HG03135 (cell line): Measurements from ENCODE around the gene ERP27.

Experiments
- ATAC-seq: cut with Tn5 transposase; IDR thresholded peaks from one replicate; pipeline ENCODE4 v1.9.1; 2021; ENCODE audit warnings: mild to moderate bottlenecking, moderate library complexity; ENCODE audit not compliant: unreplicated experiment

ERP27 gene

GRCh38 chr12:14959916-14960496, 21.7 kb upstream of the ERP27 start:
- ATAC-seq = no peak

- ATAC-seq = no peak
Observed at GRCh38 chr12:14959463-14959862, 21.1 kb upstream of the ERP27 start.

- ATAC-seq = no peak
Observed at GRCh38 chr12:14959126-14959440, 20.7 kb upstream of the ERP27 start.

GRCh38 chr12:14958361-14959125, 20.2 kb upstream of the ERP27 start:
- ATAC-seq = no peak

GRCh38 chr12:14957551-14958168, 19.3 kb upstream of the ERP27 start:
- no peak for ATAC-seq

- ATAC-seq = no peak
Observed at GRCh38 chr12:14956905-14957304, 18.6 kb upstream of the ERP27 start.

GRCh38 chr12:14956024-14956891, 17.9 kb upstream of the ERP27 start:
- ATAC-seq = no peak

- no peak for ATAC-seq
Observed at GRCh38 chr12:14954269-14954668, 15.9 kb upstream of the ERP27 start.

GRCh38 chr12:14953752-14954151, 15.4 kb upstream of the ERP27 start:
- no peak for ATAC-seq

GRCh38 chr12:14952299-14952921, 14.1 kb upstream of the ERP27 start:
- peak; percentile 76 for ATAC-seq

GRCh38 chr12:14951851-14952250, 13.5 kb upstream of the ERP27 start:
- ATAC-seq = no peak

- no peak for ATAC-seq
Observed at GRCh38 chr12:14950982-14951746, 12.8 kb upstream of the ERP27 start.

GRCh38 chr12:14950421-14950820, 12.1 kb upstream of the ERP27 start:
- ATAC-seq = no peak

- ATAC-seq = no peak
Observed at GRCh38 chr12:14949631-14950030, 11.3 kb upstream of the ERP27 start.

GRCh38 chr12:14948672-14949071, 10.3 kb upstream of the ERP27 start:
- peak; percentile 89 for ATAC-seq

- no peak for ATAC-seq
Observed at GRCh38 chr12:14946861-14947260, 8.5 kb upstream of the ERP27 start.

- ATAC-seq = no peak
Observed at GRCh38 chr12:14946162-14946561, 7.8 kb upstream of the ERP27 start.

GRCh38 chr12:14942196-14942931, 4.0 kb upstream of the ERP27 start:
- ATAC-seq = no peak

- ATAC-seq = no peak
Observed at GRCh38 chr12:14941369-14941768, 3.0 kb upstream of the ERP27 start.

GRCh38 chr12:14937689-14938088, 648 bp downstream of the ERP27 start:
- ATAC-seq = no peak
